ENCODE data around the gene MAP4K4.

GRCh38 chr2:101902169-101902568, 204.7 kb downstream of the MAP4K4 start:
- TF ChIP-seq CTCF (IDR thresholded peaks at IDR 0.05) (no peak), EZH2 (IDR thresholded peaks at IDR 0.05) (no peak)

Data from neural progenitor cell (in vitro differentiated cells).